H1 (cell line): ENCODE results near the gene TXLNB. TPM values are rescaled to one million over a fixed set of nuclear protein-coding genes. Genes with fewer than 3 reads are reported as not detected.

Experiments used
- CTCF ChIA-PET: fragments of 300-600 bp; sonication (Branson Sonifier 250); formaldehyde crosslinking; loops from one replicate; lab custom pipeline; 2021; ENCODE audit not compliant: partially characterized antibody; lab: Charles Lee
- POLR2A ChIA-PET: fragments of 300-600 bp; sonication (Branson Sonifier 250); formaldehyde crosslinking; loops from one replicate; lab custom pipeline; 2021; ENCODE audit warnings: inconsistent platforms; ENCODE audit not compliant: partially characterized antibody; lab: Charles Lee
- DNase-seq, 2 experiments: peaks; one replicate each; pipeline versions ENCODE4 v3.0.0 to v3.0.0-alpha.2; 2010 to 2022; ENCODE audit warnings: low spot score in 2 of 2, low read depth in 1 of 2, mixed read lengths in 1 of 2
- FAIRE-seq: peaks from 2 replicates; lab custom pipeline; 2011; peaks lifted over from hg19 to GRCh38; lab: Jason Lieb, UNC
- H2AFZ ChIP-seq: 2 replicates; pipeline ENCODE4 v1.8.1; 2012; ENCODE audit warnings: low read length, inconsistent platforms
- H2AK5ac ChIP-seq: 2 replicates; pipeline ENCODE4 v1.6.1; 2013; ENCODE audit warnings: low read depth, low read length
- H2BK120ac ChIP-seq: replicated peaks from 2 replicates; pipeline ENCODE3; 2013; ENCODE audit warnings: low read depth, low read length, inconsistent platforms
- H2BK12ac ChIP-seq: 2 replicates; pipeline ENCODE4 v1.6.1; 2013; ENCODE audit warnings: low read depth, low read length
- H2BK15ac ChIP-seq: 2 replicates; pipeline ENCODE4 v1.6.1; 2013; ENCODE audit warnings: low read length
- H2BK20ac ChIP-seq: 2 replicates; pipeline ENCODE4 v1.6.1; 2013; ENCODE audit warnings: low read length
- H2BK5ac ChIP-seq: 2 replicates; pipeline ENCODE4 v1.6.1; 2013; ENCODE audit warnings: low read depth, low read length
- H3K14ac ChIP-seq: 2 replicates; pipeline ENCODE4 v1.6.1; 2013; ENCODE audit warnings: inconsistent platforms; ENCODE audit not compliant: insufficient read length
- H3K18ac ChIP-seq: 2 replicates; pipeline ENCODE4 v1.6.1; 2013; ENCODE audit warnings: low read length; ENCODE audit errors: extremely low read depth
- H3K23ac ChIP-seq: 2 replicates; pipeline ENCODE4 v1.6.1; 2013; ENCODE audit warnings: inconsistent platforms; ENCODE audit not compliant: insufficient read length
- H3K23me2 ChIP-seq: 2 replicates; pipeline ENCODE4 v1.6.1; 2013; ENCODE audit warnings: low read depth, low read length
- H3K27ac ChIP-seq: 2 replicates; pipeline ENCODE4 v1.6.1; 2011; ENCODE audit warnings: low read depth, low read length, inconsistent platforms
- H3K27me3 ChIP-seq, 4 experiments: replicated peaks in 1 of 4; 1 replicate in 1 of 4; 2 replicates in 3 of 4; pipeline versions ENCODE4 v1.6.1 to v1.8.1; 2011 to 2013; ENCODE audit warnings: low read length in 3 of 4, mild to moderate bottlenecking in 3 of 4, inconsistent platforms in 2 of 4, mixed read lengths in 2 of 4, moderate library complexity in 1 of 4; ENCODE audit not compliant: control insufficient read depth in 3 of 4, insufficient read depth in 3 of 4; ENCODE audit errors: extremely low read depth in 1 of 4
- H3K36me3 ChIP-seq, 4 experiments: 2 replicates each; pipeline versions ENCODE4 v1.6.1 to v1.8.1; 2011 to 2013; ENCODE audit warnings: mild to moderate bottlenecking in 4 of 4, low read length in 3 of 4, moderate library complexity in 2 of 4, control low read depth in 1 of 4, inconsistent platforms in 1 of 4; ENCODE audit not compliant: insufficient read depth in 4 of 4, control insufficient read depth in 2 of 4
- H3K4ac ChIP-seq: replicated peaks from 2 replicates; pipeline ENCODE3; 2013; ENCODE audit warnings: low read length, low read depth, mixed read lengths, inconsistent platforms; ENCODE audit not compliant: insufficient read length
- H3K4me1 ChIP-seq, 4 experiments: replicated peaks in 1 of 4; 1 replicate in 1 of 4; 2 replicates in 3 of 4; pipeline versions ENCODE4 v1.6.1 to v1.8.1; 2011 to 2013; ENCODE audit warnings: low read length in 3 of 4, inconsistent platforms in 2 of 4, mixed read lengths in 1 of 4; ENCODE audit not compliant: insufficient read depth in 4 of 4, control insufficient read depth in 3 of 4
- H3K4me2 ChIP-seq, 2 experiments: 2 replicates each; pipeline versions ENCODE4 v1.6.1 to v1.8.1; 2011 to 2013; ENCODE audit warnings: low read depth in 2 of 2, low read length in 2 of 2, control low read depth in 1 of 2, inconsistent platforms in 1 of 2, mild to moderate bottlenecking in 1 of 2; ENCODE audit not compliant: insufficient read depth in 1 of 2
- H3K4me3 ChIP-seq, 4 experiments: fragments of 200-600, 300-600 bp in 1 of 4; sonication (generic), shearing (Covaris generic), sonication (Bioruptor Twin) in 1 of 4; 2 replicates each; pipeline versions ENCODE4 v1.5.1 to v1.8.1; 2011 to 2016; ENCODE audit warnings: low read length in 4 of 4, low read depth in 3 of 4, control low read depth in 2 of 4, inconsistent platforms in 2 of 4, mild to moderate bottlenecking in 2 of 4, mixed read lengths in 1 of 4, moderate library complexity in 1 of 4; ENCODE audit not compliant: insufficient read depth in 2 of 4; ENCODE audit errors: extremely low read depth in 1 of 4
- H3K56ac ChIP-seq: replicated peaks from 2 replicates; pipeline ENCODE3; 2013; ENCODE audit warnings: low read depth, mild to moderate bottlenecking, mixed read lengths, low read length, inconsistent platforms; ENCODE audit not compliant: insufficient read length
- H3K79me1 ChIP-seq: 2 replicates; pipeline ENCODE4 v1.6.1; 2013; ENCODE audit warnings: low read depth, low read length, control low read depth
- H3K79me2 ChIP-seq, 2 experiments: 2 replicates each; pipeline versions ENCODE4 v1.6.1 to v1.8.1; 2012 to 2013; ENCODE audit warnings: low read length in 2 of 2, mild to moderate bottlenecking in 2 of 2, inconsistent platforms in 1 of 2; ENCODE audit not compliant: insufficient read depth in 2 of 2, control insufficient read depth in 1 of 2
- H3K9ac ChIP-seq, 4 experiments: replicated peaks in 1 of 4; 1 replicate in 1 of 4; 2 replicates in 3 of 4; pipeline versions ENCODE4 v1.6.1 to v1.8.1; 2011 to 2013; ENCODE audit warnings: low read depth in 3 of 4, low read length in 3 of 4, control low read depth in 2 of 4, mild to moderate bottlenecking in 2 of 4, moderate library complexity in 2 of 4, inconsistent platforms in 1 of 4; ENCODE audit errors: extremely low read depth in 1 of 4
- H3K9me3 ChIP-seq, 2 experiments: 2 replicates each; pipeline versions ENCODE4 v1.6.1 to v1.8.1; 2012 to 2013; ENCODE audit warnings: mild to moderate bottlenecking in 2 of 2, moderate library complexity in 2 of 2, control low read depth in 1 of 2, inconsistent platforms in 1 of 2, low read depth in 1 of 2, low read length in 1 of 2, mixed read lengths in 1 of 2; ENCODE audit not compliant: insufficient read depth in 2 of 2
- H4K20me1 ChIP-seq, 2 experiments: replicated peaks in 1 of 2; 2 replicates each; pipeline versions ENCODE3 to v1.8.1; 2011 to 2013; ENCODE audit warnings: inconsistent platforms in 2 of 2, low read length in 2 of 2, mild to moderate bottlenecking in 1 of 2; ENCODE audit not compliant: insufficient read depth in 2 of 2, control insufficient read depth in 1 of 2
- H4K5ac ChIP-seq: 2 replicates; pipeline ENCODE4 v1.6.1; 2013; ENCODE audit warnings: low read length, low read depth, mixed read lengths, inconsistent platforms; ENCODE audit not compliant: insufficient read length
- H4K8ac ChIP-seq: 2 replicates; pipeline ENCODE4 v1.8.0; 2013; ENCODE audit warnings: mild to moderate bottlenecking, moderate library complexity, low read length, inconsistent platforms; ENCODE audit not compliant: insufficient read depth; ENCODE audit errors: extremely low read depth
- H4K91ac ChIP-seq: replicated peaks from 2 replicates; pipeline ENCODE3; 2013; ENCODE audit warnings: low read length, mixed read lengths, inconsistent platforms; ENCODE audit not compliant: insufficient read length
- BCL11A ChIP-seq, 2 experiments: IDR thresholded peaks; one replicate each; pipeline ENCODE4 v1.6.1; 2011; ENCODE audit warnings: low read depth in 2 of 2, low read length in 2 of 2, mild to moderate bottlenecking in 2 of 2
- CTCF ChIP-seq, 3 experiments: IDR thresholded peaks; 1 replicate in 2 of 3; 2 replicates in 1 of 3; pipeline versions ENCODE4 v1.5.1 to v1.6.1; 2011; ENCODE audit warnings: low read length in 3 of 3, mild to moderate bottlenecking in 3 of 3, inconsistent platforms in 2 of 3, low read depth in 1 of 3, moderate library complexity in 1 of 3; ENCODE audit not compliant: insufficient read depth in 1 of 3; ENCODE audit errors: control extremely low read depth in 1 of 3
- EGR1 ChIP-seq: IDR thresholded peaks from 2 replicates; pipeline ENCODE4 v1.6.1; 2011; ENCODE audit warnings: low read depth, low read length, borderline replicate concordance
- EZH2 ChIP-seq: fragments of 200-600 bp; sonication (generic); IDR thresholded peaks from 2 replicates; pipeline ENCODE4 v1.7.1; 2012; ENCODE audit warnings: low read depth, mild to moderate bottlenecking, moderate library complexity, low read length, inconsistent platforms; ENCODE audit not compliant: severe bottlenecking
- JUND ChIP-seq: IDR thresholded peaks from 2 replicates; pipeline ENCODE4 v1.6.1; 2011; ENCODE audit warnings: mild to moderate bottlenecking, improper control_type of control experiment, low read length
- POLR2AphosphoS5 ChIP-seq: IDR thresholded peaks from 2 replicates; pipeline ENCODE4 v1.6.1; 2011; ENCODE audit warnings: low read depth, low read length
- RNF2 ChIP-seq: fragments of 200-900, 300-1000 bp; sonication (generic); IDR thresholded peaks from 2 replicates; pipeline ENCODE4 v1.7.1; 2016; ENCODE audit warnings: borderline replicate concordance, low read depth, mild to moderate bottlenecking, antibody characterized with exemption, low read length; ENCODE audit not compliant: poor library complexity, severe bottlenecking; ENCODE audit errors: missing control alignments
- SIX5 ChIP-seq: IDR thresholded peaks from 2 replicates; pipeline ENCODE4 v1.6.1; 2011; ENCODE audit warnings: mild to moderate bottlenecking, low read depth, low read length
- TBP ChIP-seq: IDR thresholded peaks from 2 replicates; pipeline ENCODE4 v1.6.1; 2011; ENCODE audit warnings: low read depth, low read length, improper control_type of control experiment
- WGBS, 2 experiments: shearing (Covaris generic) in 1 of 2; methylation state at CpG; one replicate each; pipeline versions ENCODE4 v1.1.6 to v1.1.7; 2013 to 2015; ENCODE audit warnings: low lambda C conversion rate in 2 of 2, mixed read lengths in 2 of 2, inconsistent platforms in 1 of 2, low coverage in 1 of 2, missing lambda C conversion rate in 1 of 2; ENCODE audit not compliant: insufficient replicate concordance in 2 of 2, insufficient coverage in 1 of 2, insufficient read length in 1 of 2; ENCODE audit errors: extremely low coverage in 1 of 2, missing lambda C conversion rate in 1 of 2; 5-methylcytosine and 5-hydroxymethylcytosine counted together
- polyA plus RNA-seq, 7 experiments: library from polyadenylated mRNA; depleted of rRNA in 3 of 7; stranded (reverse) in 5 of 7; unstranded in 2 of 7; fragments of >200 nt in 5 of 7; fragments of 200-250 nt in 2 of 7; gene quantifications; 1 replicate in 5 of 7; 2 replicates in 1 of 7; 4 replicates in 1 of 7; pipeline versions ENCODE4 v1.2.1 to v1.2.3, GENCODE V29; 2011 to 2013; ENCODE audit warnings: missing spikeins in 2 of 7, mixed read lengths in 2 of 7
- total RNA-seq: library from RNA; stranded (reverse); fragmentation: NEBNext Ultra II Directional; extraction: Animal tissue kit (Norgen Biotek cat#: 25700); gene quantifications from 2 replicates; pipeline ENCODE4 v1.2.1, GENCODE V29; 2021

TXLNB gene
- total and polyA plus RNA-seq, 2 of the 8 experiments (the other 6 are each of a cell fraction or from before 2014, with no cell fraction given): 0.05 to 0.17 TPM

GRCh38 chr6:139295901-139296300 lies 4.1 kb upstream of the TXLNB start:
- no peak overlapping the region for H4K8ac ChIP-seq
- no peaks in the 10 kb centered on the region for H3K79me1 ChIP-seq
- no peaks in the 10 kb centered on the region for H3K9me3 ChIP-seq
- no peak overlapping the region for H2AFZ ChIP-seq
- no peaks in the 10 kb centered on the region for H3K36me3 ChIP-seq
- H3K4me2 ChIP-seq: no peak overlapping the region
- H3K4me3 ChIP-seq: no peak overlapping the region
- no peak overlapping the region for H3K14ac ChIP-seq
- H3K56ac ChIP-seq: no peak overlapping the region
- H3K4me1 ChIP-seq: peaks cover 2 to 10% (median 5%) of the 10 kb centered on the region in 4 experiments; a peak in 4 of 7 replicates
- no peak overlapping the region for H2BK5ac ChIP-seq
- no peak for FAIRE-seq
- H4K91ac ChIP-seq: no peak overlapping the region
- H2BK120ac ChIP-seq: no peak overlapping the region
- DNase-seq: no peak
- H2BK15ac ChIP-seq: no peak overlapping the region
- ChIA-PET POLR2A (no interaction called here), CTCF (no interaction called here)
- no peak overlapping the region for H3K4ac ChIP-seq
- H3K23me2 ChIP-seq: no peaks in the 10 kb centered on the region
- H3K79me2 ChIP-seq: no peaks in the 10 kb centered on the region
- H2BK12ac ChIP-seq: no peak overlapping the region
- H3K18ac ChIP-seq: no peak overlapping the region
- no peak overlapping the region for H4K5ac ChIP-seq
- H3K9ac ChIP-seq: no peak overlapping the region
- 83% methylated on average over 2 of the region's 2 CpGs; no CpG with 5 or more reads in 1 of the 2 experiments for WGBS, 2 experiments
- no peak overlapping the region for H2BK20ac ChIP-seq
- no peak overlapping the region for H2AK5ac ChIP-seq
- no peaks in the 10 kb centered on the region for H4K20me1 ChIP-seq
- H3K23ac ChIP-seq: no peak overlapping the region
- H3K27ac ChIP-seq: no peak overlapping the region
- no peaks in the 10 kb centered on the region for H3K27me3 ChIP-seq
- no peak for TF ChIP-seq RNF2
- no peak for TF ChIP-seq CTCF (IDR thresholded peaks at IDR 0.05; ENCODE audit: control extremely low read depth in 1 of 3, insufficient read depth in 1 of 3, low read depth in 1 of 3, low read length in 3 of 3)
- TF ChIP-seq BCL11A (IDR thresholded peaks at IDR 0.05; ENCODE audit: low read depth in 2 of 2, low read length in 2 of 2): no peak
- TF ChIP-seq EZH2: no peak
- TF ChIP-seq JUND: no peak
- TF ChIP-seq TBP: no peak
- no peak for TF ChIP-seq POLR2AphosphoS5
- no peak for TF ChIP-seq SIX5
- TF ChIP-seq EGR1: no peak
